Activated T-cell treated with anti-CD3 and anti-CD28 coated beads for 24 hours (primary cell): ENCODE results near the gene LKAAEAR1.

Source experiments
- DNase-seq: peaks from one replicate; pipeline ENCODE4 v3.0.0-alpha.2; 2020; ENCODE audit warnings: low read depth

Gene LKAAEAR1

DNA sequence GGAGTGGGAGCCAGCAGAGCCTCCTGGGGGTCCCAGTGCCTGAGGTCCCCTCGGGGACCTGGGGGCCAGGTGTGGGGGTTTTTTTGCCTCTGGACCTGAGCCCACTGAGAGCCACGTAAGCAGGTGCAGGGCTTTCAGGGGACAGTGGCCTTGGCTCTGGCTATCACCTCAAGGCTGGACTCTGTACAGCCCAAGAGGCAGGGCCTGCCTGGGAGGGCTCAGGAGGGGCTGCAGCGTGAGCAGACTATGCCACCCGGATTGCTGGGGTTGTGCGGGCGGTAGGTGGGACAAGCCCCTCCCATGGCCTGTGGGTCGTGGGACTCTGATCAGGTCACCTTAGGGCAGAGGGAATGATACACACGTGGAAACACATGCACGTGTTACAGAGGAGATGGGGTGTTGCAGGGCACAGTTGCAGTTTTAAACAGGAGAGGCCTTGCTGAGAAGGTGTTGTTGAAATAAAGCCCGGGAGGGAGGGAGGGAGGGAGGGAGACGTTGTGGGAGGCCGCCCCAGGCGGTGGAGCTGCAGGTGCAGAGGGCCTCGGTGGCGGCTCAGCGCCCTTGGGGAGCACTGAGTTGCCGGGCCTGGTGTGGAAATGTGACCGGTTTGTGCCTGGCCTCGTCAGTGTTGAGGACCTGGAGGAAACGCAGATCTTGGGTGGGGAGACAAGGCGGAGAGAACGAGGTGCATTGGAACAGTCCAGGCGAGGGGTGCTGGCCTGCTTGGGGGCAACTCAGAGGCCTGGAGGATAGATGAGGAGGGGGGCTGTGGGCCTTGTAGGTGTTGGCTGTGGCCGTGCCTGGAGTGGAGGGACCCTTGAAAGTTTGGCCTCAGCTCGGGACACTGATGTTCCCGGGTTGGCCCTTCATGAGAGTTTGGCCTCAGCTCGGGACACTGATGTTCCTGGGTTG is 18.9 kb downstream of the LKAAEAR1 start:
- no peak for DNase-seq

DNA sequence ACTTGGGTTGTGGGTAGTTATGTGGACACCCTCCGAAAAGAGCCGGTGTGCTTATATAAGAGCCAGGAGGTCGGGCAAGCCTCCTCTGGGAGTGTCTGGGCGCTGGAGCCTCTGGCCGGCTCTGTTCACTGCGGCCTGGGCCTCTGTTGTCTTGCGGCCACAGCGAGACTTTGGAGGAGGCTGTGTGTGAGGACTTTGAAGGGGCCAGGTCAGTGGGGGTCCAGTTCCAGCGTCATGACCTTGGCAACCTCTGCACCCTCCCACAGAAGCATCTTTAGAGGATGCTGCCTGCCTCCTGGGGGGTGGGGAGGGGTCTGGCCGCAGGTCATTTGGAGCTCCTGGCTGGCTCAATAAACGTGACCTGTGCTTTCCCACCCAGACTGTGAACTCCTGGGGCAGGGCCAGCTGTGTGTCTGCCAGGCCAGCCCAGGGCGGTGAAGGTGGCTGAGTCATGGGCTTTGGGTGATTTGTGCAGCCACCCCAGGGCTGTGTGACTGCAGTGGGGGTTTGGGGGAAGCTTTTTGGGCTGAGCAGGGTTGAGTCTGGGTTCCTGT is 20.0 kb downstream of the LKAAEAR1 start:
- no peak for DNase-seq

DNA sequence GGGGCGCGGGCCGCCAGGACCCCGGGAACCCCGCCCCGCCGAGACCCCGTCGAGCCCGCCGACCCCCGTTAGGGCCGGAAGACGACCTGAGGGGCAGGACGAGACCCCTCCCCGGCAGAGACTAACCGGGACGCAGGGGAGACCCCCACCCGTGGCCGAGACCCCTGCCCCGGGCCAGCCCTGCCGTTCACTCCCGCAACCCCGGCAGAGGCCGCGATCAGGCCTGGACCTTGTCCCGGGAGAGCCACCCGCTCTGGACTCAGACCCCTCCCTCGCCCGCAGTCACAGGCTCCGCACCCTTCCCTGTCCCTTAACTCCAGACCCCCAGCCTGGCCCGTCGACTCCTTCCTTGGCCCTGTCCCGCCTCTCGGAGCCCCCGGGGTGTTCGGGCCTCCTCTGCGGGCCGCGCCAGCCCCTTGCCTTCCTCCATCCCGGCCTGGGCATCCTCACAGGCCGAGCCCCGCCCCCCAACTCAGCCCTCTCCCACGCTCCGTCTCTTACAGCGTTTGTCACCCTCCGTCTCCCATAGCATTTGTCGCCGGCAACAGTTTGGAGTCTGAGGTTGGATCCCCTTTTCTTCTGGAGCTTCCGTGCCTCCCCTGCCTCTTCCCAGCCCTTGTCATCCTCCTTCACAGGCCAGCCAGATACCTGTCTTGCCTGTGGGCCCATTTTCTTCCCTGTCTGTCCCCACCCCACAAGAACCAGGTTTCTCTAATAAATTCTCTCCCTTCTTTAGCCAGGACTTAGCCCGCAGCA is 20.6 kb downstream of the LKAAEAR1 start:
- no peak for DNase-seq

DNA sequence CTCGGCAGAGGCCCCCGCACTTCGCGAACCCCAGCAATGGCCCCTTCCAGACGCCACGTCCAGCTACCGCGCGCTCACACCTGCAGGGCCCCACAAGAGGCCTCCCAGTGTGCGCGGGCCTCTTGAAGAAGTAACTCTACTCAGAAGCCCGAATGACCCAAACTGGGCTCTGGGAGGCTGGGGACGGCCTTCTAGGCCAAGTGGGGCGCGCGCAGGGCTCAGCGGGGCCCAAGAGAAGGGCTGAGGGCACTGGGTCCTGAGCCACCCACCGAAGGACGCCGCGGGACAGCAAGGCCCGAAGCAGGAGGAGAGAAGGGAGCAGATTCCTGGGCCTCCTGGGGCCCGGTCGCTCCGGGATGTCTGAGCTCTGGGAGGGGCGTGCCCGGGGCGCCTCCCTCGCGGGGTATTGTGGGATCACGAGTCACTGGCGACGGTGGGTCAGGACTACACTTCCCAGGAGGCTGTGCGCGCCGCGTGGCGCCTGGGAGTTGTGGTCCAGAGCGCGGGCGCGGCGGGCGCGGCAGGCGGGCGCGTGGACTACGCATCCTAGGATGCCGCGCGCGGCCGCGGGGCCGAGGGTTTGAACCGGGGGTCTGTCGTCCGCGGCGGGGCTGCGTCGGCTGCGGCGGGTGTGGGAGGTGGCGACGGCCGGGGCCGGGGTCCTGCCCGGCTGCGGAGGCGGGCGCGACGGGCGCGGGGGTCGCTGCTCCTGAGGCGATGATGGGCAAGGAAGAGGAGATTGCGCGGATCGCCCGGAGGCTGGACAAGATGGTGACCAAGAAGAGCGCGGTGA is 21.4 kb downstream of the LKAAEAR1 start, which contains the start of gene TCEA2:
Gene TCEA2, plus strand, starts transcription at position 603 of the 793 bp plus-strand sequence. Its CDS starts 115 bp downstream, at position 718.
- peak; percentile 91 for DNase-seq

DNA sequence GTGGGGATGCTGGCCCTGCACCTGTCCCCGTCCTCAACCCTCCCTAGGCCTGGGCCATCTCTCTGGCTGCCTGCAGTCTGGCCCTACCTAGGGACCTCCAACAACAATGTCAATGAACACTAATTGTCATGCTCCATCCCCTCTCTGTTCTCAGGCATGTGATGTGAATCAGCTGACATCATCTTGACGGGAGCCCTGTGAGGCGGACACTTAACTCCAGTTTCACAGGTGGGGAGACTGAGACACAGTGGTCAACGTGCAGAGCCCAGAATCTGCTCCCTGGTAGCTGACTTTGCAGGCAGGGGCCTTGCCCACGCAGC is 22.0 kb downstream of the LKAAEAR1 start:
- no peak for DNase-seq

DNA sequence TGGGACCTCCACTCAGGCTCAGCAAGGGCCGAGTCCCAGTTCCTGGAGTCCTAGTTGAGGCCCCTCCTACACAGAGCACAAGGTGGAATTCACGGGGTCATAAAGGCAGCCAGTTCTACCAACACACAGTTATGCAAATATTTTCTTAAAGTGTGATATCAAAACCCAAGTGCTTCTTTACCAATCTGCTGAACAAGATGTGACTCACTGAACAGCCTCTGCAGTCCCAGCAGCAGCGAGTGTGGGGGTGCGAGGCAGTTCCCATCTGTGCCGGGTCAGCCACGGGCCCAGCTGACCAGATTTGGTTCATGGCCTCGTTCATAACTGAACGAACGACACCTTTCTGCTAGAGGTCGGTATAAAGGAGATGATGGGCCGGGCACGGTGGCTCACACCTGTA is 25.7 kb downstream of the LKAAEAR1 start:
- DNase-seq: no peak

DNA sequence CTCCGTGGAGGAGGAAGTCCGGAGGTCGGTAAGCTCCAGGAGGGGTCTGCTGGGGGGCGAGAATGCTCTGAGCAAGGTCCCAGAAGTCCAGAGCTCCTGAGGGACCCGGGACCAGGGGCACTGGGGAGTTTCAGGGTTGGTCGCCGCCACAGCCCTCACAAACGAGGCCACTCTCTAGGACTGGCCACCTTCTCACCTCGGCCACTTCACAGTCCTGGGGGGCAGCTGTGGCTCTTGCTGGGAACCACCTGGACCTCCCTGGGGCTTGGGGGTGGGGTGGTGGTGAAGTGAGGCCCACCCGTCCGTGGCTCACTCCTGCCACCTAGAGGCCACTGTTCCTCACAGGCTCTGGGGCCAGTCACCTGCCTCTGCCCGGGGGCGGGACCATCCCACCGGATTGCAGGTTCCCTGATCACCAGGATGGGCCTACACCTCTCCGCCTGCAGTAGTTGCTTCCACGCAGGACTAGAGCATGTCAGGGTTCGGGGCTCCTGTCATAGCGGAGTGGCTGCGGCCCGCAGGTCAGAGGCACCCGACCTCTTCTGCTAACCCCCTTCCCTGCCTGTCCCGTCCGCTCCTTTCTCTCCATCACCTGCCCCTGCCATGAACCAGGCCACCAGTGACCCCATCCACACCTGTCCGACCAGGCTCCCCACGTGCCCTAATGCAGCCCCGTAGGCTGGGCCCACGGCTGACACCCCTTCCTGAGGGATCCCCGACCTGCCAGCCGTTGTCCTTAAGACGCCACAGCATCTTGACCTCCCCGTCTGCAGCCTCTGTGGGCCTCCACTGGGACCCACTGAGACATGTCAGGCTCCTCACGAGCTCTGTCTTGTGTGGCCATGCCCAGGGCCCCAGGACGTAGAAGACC is 26.3 kb downstream of the LKAAEAR1 start:
- peak; percentile 77 for DNase-seq

DNA sequence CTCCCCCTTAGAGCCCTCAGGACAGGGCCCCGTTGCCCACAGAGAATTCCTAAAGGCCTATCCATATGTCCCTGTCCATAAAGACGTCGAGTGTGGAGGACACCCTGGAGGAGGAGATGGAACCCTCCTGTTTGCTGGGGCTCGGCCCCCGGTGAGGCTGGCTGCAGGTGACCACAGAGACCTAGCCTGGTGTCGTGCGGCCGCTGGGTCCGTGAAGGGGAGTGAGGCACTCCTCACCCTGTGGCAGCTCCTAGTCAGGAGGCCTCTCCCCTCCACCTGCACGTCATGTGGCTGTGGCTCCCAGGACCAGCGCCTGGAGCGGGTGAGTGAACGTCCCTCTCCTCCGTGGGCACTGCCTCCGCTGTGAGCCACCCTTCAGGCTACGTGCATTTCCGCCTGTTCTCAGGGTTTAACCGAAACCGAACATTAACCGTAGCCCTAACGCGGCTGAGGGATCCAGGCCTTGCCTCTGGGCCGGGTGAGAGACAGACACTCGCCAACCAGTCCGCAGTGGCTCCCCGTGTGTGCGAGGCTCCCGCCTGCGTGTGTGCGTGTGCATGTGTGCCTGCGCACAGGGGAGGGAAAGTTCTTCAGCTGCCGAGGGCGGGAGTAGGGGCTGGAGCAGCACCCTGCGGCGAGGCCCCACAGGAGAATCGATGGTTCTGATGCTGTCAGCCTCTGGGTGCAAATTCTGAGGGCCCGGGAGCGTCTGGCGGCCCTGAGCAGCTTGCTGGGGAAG is 27.1 kb downstream of the LKAAEAR1 start:
- no peak for DNase-seq

DNA sequence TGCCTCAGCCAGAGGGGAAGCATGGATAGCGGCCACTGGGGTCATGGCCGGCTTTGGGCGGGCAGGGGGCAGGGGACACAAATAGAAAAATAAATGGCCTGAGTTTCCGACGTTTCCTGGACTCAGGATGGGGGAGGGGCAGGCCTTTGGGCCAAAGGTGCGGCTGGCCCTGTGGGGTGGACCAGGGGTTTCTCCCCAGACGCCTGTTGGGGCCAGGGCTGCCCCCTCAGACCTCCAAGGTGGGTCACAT is 27.6 kb downstream of the LKAAEAR1 start:
- DNase-seq: no peak

DNA sequence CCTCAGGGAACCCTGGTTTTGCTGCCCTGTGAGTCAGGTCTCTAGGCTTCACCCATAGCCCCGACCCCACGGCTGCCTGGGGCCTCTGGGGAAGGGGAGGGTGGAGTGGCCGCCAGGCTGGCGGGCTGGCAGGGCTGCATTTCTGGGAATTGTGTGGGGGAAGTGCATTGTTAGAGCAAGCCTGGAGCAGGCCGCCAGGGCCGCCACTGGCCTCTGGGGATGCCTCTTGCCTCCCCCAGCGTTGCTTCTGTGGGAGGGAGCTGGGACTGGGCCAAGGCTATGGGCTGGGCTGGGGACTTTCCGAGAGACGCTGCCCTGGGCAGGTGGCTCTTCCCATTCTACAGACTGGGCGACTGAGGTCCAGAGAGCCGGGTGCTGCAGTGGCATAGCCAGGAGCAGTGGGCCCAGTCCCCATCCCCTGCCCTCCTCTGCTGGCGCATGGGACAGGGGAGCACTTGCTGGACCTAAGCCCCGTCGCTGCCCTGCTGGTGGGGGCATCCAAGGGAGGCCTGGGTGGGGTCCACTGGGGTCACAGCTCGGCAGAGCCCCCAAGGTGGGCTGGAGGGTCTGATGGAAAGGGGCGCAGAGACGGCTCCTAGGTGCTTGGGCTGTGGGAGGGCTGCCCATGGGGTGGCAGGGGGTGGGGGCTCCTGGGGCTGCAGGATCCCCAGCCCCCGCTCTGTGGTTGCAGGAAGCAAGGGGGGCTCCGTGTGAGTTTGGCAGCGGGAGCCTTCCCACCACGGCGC is 28.1 kb downstream of the LKAAEAR1 start:
- no peak for DNase-seq

DNA sequence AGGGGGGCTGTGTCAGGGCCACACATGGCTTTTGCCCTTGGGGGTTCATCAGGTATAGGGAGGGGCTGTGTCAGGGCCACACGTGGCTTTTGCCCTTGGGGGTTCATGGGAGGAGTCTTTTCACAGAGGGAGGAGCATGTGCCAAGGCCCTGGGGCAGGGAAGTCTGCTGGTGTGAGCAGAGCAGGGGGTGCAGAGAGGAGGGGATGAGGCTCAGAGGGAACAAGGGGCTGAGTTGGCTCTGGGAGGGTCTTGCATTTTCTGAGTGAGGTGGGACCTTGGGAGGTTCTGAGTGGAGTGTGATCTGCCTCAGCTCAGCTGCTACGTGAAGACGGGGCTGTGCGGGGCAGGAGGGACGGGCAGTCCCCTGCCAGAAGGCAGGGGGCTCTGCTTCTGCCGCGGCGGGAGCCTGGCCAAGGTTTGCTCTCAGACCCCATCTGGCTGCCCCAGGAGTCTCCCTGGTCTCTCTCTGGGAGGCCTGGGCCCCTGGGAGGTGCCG is 28.8 kb downstream of the LKAAEAR1 start:
- no peak for DNase-seq

DNA sequence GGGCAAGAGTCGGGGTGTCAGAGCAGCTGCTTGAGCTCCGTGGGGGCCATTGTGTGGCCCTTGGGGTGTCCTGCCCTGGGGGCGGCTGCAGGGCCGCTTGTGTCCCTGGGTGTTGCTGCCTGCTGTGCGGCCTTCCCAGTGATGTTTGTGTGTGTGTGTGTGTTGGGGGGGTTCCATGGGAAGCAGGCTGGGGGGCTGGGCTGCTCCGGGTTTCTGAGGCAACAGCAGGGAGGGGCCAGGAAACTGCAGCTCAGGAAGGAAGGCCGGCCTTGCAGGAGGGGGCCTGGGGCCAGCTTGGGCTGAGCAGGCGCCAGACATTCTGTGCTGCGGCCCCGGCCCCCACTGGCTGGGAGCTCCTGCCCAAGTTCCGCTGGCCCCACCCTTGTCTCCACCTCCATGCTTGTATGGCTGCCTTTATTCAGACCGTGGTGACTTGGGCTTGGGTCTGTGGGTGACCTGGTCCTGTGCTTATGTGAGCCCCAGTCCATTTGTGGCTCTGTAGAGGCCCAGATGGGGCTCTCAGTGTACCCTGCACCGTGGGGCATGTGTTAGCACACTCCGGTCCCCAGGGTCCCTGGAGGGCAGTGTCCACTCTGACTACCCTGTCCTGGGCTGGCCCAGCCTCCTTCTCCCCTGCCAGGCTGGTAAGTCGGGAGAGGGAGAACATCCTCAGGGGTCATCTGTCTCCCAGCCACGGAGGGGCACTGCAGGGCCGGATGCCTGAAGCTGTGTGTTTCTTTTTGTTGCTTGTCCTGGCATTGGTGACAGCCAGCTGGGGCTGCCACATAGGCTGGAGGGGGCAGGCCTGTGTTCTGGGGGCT is 30.1 kb downstream of the LKAAEAR1 start:
- DNase-seq: no peak

DNA sequence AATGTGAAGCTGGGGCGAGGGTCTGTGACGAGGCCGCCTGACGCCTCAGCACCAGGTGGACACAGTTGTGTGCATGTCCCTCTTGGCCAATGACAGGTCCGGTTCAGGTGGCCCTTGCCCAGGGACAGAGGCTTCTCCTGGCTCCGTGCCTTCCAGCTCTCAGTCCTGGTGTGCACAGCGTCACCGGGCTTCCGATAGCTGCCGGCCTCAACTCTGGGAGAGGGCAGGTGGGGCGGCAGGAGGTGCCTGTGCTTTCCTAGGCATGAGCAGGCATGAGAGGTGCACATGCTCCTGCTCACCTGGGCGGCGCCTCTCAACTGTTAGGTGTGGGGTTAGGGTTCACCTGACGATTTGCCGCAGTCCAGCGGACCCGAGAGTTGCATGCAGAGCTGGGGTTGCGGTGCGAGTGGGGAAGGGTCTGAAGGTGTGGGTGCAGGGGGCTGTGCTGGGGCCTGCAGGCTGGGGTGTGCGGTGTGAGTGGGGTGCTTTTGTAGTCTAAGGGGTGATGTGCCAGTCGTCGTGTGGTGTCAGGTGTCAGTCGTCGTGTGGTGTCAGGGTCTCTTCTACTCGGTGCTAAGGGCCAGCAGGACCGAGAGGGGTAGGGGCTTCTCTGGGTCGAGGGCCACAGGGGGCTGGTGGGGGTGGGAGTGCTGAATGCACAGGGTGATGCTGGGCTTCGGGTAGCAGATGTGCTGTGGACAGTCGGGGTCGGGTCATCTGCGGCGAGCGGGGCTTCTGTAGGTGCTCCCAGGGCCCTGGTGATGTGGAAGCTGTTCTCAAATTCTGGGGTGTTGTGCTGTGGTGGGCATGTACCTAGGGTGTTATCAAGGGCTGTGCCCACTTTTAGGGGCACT is 31.0 kb downstream of the LKAAEAR1 start:
- no peak for DNase-seq

DNA sequence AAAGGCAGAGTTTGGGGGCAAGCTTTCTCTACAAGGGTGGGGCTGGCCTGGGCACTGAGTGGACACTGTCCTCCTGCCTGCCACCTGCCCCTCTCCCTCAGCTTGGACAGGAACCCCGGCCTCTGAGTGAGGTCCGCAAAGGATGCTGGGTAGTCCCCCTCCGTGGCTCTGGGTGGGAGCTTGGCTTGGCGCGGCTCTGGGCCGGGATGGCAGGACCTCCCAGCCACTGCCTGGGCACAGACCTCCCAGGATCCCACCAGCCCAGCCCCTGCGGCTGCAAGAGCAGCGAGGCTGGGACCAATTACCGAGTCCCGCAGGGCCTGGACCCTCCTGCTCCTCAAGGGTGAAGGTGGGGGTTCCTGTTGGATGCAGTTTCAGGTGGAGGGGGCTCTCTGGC is 31.9 kb downstream of the LKAAEAR1 start:
- DNase-seq: no peak

DNA sequence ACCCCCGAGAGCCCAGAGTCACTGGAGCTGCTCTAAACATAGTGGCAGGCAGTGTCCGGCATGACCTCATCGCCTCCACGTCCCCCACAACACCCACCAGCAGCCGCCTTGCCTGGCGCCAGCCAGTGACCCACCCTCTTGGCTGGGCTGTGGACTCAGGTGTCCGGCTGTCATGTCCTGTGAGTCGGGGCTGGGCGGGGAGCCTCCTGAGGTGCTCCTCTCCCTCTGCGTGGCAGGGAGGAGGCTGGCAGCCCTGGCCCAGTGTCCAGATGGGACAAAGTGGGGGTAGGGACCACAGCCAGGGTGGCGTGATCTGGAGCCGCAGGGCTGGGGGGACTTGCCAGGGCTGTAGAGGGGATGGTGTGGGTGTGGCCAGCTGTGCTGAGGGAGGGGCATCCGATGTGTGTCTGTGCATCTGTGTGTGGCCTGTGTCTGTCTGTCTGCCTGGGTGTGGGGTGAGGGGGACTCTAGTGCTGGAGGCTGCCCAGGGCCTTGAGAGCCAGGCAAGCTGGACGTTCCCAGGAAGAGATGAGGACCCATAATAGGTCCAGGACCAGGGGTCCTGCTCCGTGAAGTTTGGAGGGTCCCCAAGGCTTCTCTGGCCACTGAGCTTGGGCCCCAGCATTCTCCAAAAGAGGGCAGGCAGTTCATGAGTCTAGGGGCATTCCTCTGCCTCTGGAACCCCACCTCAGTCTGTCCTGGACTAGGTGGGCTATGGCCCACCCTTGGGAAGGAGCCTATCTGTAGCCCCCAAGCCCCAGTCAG is 32.5 kb downstream of the LKAAEAR1 start:
- DNase-seq: no peak

DNA sequence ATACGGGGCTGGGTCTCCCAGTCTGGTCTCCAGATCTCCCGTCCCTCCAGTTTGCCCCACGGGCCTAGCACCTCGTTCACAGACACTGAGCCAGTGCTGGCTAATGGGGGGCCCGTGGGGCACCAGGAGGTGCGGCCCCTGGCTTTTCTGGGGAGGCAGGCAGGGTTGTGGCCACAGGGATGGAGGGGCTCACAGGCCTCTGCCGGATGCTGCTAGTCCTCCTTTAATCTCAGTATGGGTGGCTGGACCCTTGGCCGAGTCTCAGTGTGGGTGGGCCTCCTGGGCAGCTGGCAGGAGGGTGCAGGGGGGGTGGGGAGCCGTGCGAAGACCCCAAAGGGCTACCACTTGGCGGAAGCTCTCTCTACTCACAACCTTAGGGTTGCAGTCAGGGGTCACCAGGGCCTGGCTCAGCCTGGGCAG is 33.2 kb downstream of the LKAAEAR1 start:
- DNase-seq: no peak
